Esophagus muscularis mucosa (tissue), 4 donors: ENCODE data around the gene RBMS3. TPM values are rescaled to one million over a fixed set of nuclear protein-coding genes. Genes with fewer than 3 reads are reported as not detected.
"Not testable (repeated sequence)": the region's sequence is repeated elsewhere in the genome, so short reads cannot be mapped to it uniquely, and the experiment has no call there.

Experiments
- DNase-seq: peaks from one replicate; pipeline ENCODE4 v3.0.0-alpha.2; 2017; ENCODE audit errors: extremely low spot score
- H3K27ac ChIP-seq, 4 donors: fragments of 200-600 bp; sonication (generic); replicated peaks in 1 of 4; 1 replicate in 3 of 4; 2 replicates in 1 of 4; pipeline ENCODE4 v1.5.1; 2016 to 2019; ENCODE audit warnings: mild to moderate bottlenecking in 1 of 4
- H3K27me3 ChIP-seq, 4 donors: fragments of 200-600 bp; sonication (generic); one replicate each; pipeline versions ENCODE4 v1.5.1 to v1.6.0; 2016 to 2019
- H3K36me3 ChIP-seq, 4 donors: fragments of 200-600 bp; sonication (generic); one replicate each; pipeline ENCODE4 v1.5.1; 2016 to 2019
- H3K4me1 ChIP-seq, 4 donors: fragments of 200-600 bp; sonication (generic); one replicate each; pipeline ENCODE4 v1.5.1; 2016 to 2019
- H3K4me3 ChIP-seq, 4 donors: fragments of 200-600 bp; sonication (generic); 1 replicate in 2 of 4; 2 replicates in 2 of 4; pipeline ENCODE4 v1.5.1; 2016 to 2019; ENCODE audit warnings: mild to moderate bottlenecking in 4 of 4, moderate library complexity in 1 of 4
- H3K9me3 ChIP-seq, 4 donors: fragments of 200-600 bp; sonication (generic); 1 replicate in 3 of 4; 2 replicates in 1 of 4; pipeline ENCODE4 v1.5.1; 2016 to 2019
- EP300 ChIP-seq: sonication (generic); formaldehyde crosslinking; IDR thresholded peaks from one replicate; pipeline ENCODE4 v1.6.1; 2017; ENCODE audit warnings: antibody characterized with exemption
- POLR2A ChIP-seq: fragments of 450-650 bp; IDR thresholded peaks from one replicate; pipeline ENCODE4 v1.6.1; 2017; ENCODE audit warnings: antibody characterized with exemption, moderate library complexity, mild to moderate bottlenecking, low read depth
- POLR2AphosphoS5 ChIP-seq, 2 donors: sonication (generic); formaldehyde crosslinking; IDR thresholded peaks; one replicate each; pipeline ENCODE4 v1.6.1; 2017; ENCODE audit warnings: antibody characterized with exemption in 2 of 2
- WGBS: methylation state at CpG from one replicate; pipeline ENCODE4 v1.1.5; 2018; 5-methylcytosine and 5-hydroxymethylcytosine counted together
- intact Hi-C: fragments of 100-400 bp; cut with DNase I; formaldehyde crosslinking; loops from one replicate; pipeline ENCODE4 v1.15.1; 2023
- total RNA-seq, 4 donors: library from RNA; depleted of rRNA; stranded (reverse); fragments of >200 nt; gene quantifications; one replicate each; pipeline versions ENCODE4 v1.1.0 to v1.2.1, GENCODE V29; 2016
- TF ChIP-seq, protein P1 (sequence below), 3 experiments: fragments of 200-600 bp in 2 of 3; fragments of 450-650 bp in 1 of 3; sonication (generic) in 2 of 3; IDR thresholded peaks; one replicate each; pipeline ENCODE4 v1.5.1; 2017 to 2019; ENCODE audit warnings: antibody characterized with exemption in 3 of 3, mild to moderate bottlenecking in 2 of 3, moderate library complexity in 1 of 3

The RBMS3 gene
- total RNA-seq, 4 donors from 2014 or later, result 53.0 to 81.5 (median 61.2) TPM

DNA sequence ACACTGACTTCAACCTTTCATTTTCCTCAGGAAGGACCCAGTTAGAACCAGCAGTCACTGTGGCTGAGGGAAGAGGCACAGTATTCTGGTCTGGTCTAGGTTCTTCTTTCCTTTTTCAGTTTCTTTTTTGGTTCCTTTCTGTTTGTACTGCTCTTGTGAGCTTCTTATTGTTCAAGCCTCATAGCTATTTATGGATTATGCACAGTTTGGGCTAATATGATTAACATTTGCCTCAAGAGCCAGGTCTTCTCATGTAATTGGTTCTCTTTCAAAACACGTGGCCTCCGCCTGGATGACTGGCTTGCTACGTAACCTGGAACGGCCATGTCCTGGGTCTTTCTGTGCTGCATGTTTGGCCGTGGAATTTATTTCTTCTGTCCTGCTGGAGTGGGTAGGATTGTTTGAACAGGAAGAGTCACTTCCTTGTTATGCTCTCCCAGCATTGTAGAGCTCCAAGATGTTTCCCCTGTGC is 43.3 kb downstream of the RBMS3 start:
- H3K36me3 ChIP-seq, result no peaks in the 10 kb centered on the region
- H3K27me3 ChIP-seq, result no peaks in the 10 kb centered on the region
- peak overlapping the region; percentile 29 to 38 (median 29) for H3K4me3 ChIP-seq
- no peak for DNase-seq
- H3K9me3 ChIP-seq, result no peaks in the 10 kb centered on the region
- peak overlapping the region; percentile 35 to 70 (median 56) for H3K27ac ChIP-seq
- WGBS, result 52% methylated on average over 5 of the region's 5 CpGs
- H3K4me1 ChIP-seq, result peaks cover 18 to 40% (median 30%) of the 10 kb centered on the region in 4 donors
- intact Hi-C loops, result no loop called here
- TF ChIP-seq EP300 (no peak), POLR2AphosphoS5 (IDR thresholded peaks at IDR 0.05) (peak in 1 of 2 donors; percentile 17)

DNA sequence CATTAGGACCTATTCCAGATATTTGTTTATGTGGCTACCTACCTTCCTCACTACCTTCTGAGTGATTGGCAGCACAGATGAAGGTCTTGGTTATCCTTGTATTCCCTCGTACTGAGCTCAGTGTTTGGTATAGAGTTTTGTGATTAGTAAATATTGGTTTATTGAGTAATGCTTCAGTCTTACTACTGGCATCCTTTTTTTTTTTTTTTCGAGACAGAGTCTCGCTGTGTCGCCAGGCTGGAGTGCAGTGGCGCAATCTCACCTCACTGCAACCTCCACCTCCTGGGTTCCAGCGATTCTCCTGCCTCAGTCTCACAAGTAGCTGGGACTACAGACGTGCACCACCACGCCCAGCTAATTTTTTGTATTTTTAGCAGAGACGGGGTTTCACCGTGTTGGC is 45.7 kb downstream of the RBMS3 start:
- H3K36me3 ChIP-seq, H3K27me3 ChIP-seq, H3K27ac ChIP-seq, DNase-seq, intact Hi-C loops, H3K9me3 ChIP-seq, H3K4me3 ChIP-seq: not testable (repeated sequence)
- WGBS, result 95% methylated on average over 10 of the region's 10 CpGs
- peaks cover 20 to 36% (median 30%) of the 10 kb centered on the region in 4 donors for H3K4me1 ChIP-seq

DNA sequence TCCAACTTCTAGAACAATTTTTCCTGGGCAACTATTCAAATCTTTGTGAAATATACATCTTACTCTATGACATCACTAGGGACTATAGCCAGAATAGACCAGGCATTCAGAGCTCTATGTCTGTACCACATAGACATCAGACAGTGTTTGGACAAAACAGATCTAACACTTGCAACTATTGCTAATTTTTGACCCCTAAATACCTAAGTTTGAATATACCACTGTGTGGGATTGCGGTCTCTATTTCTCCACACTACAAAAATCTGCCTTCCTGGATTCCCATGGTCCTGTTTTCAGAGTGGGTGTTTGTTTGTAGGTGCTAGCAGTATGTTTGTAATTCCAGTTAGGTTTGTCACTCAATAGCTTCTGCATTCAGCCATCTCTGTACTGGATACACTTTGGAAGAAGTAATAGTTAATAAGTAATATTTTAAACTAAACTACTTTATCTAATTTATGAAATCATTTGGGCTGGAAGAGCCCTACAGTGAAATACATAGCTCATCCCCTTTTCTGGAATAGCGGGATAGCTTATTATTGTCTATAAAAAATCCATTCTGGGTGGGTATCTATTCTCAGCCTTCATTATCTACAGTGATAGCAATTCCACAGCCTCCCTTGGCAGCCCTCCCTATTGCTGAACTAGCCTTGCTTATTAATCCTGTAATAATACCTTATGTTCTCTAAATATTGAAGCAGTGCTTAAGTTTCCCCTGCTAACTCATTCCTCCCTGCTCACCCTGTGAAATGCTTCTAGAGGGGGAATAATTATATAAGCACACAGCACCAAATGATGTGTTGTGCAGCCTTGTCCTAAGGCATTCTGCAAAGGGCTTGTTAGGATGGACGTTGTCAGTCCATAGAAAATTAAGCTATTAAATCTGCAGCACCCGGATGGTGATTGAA is 49.4 kb downstream of the RBMS3 start:
- DNase-seq, result no peak
- TF ChIP-seq POLR2A (no peak), EP300 (no peak)
- intact Hi-C loops, result no loop called here
- Histone ChIP-seq H3K27me3 (no peaks in the 10 kb centered on the region), H3K27ac (peak overlapping the region in 3 of 4 donors; percentile 61 to 72 (median 69)), H3K9me3 (no peaks in the 10 kb centered on the region), H3K4me1 (peaks cover 37 to 54% (median 52%) of the 10 kb centered on the region in 4 donors), H3K36me3 (no peaks in the 10 kb centered on the region), H3K4me3 (no peak overlapping the region)
- 85% methylated on average over 4 of the region's 4 CpGs for WGBS

DNA sequence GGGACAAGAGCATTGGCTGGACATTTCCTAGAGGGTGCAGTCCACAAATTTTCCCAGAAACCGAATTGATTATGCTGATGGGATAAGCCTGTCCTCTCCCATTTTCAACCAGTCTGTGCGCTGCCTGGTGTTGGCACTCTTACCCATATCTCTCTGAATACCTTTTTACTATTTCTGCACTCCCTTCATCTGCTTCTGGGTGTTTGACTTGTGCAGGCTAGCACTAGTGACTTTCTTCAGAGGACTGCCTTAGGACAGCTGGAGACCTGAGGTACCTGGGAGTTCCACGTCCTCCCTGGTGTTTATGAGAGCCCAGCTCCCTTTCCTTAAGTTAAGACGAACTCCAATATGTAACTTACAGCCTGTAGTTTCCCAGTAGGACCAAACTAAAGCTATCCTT is 50.2 kb downstream of the RBMS3 start:
- H3K4me1 ChIP-seq, result peaks cover 40 to 59% (median 58%) of the 10 kb centered on the region in 4 donors
- intact Hi-C loops, result no loop called here
- H3K27ac ChIP-seq, result peak overlapping the region; percentile 49 to 72 (median 65)
- DNase-seq, result no peak
- WGBS, result 85% methylated on average over 4 of the region's 4 CpGs
- H3K9me3 ChIP-seq, result no peaks in the 10 kb centered on the region
- H3K36me3 ChIP-seq, result no peaks in the 10 kb centered on the region
- H3K27me3 ChIP-seq, result no peaks in the 10 kb centered on the region
- TF ChIP-seq, protein P1, sequence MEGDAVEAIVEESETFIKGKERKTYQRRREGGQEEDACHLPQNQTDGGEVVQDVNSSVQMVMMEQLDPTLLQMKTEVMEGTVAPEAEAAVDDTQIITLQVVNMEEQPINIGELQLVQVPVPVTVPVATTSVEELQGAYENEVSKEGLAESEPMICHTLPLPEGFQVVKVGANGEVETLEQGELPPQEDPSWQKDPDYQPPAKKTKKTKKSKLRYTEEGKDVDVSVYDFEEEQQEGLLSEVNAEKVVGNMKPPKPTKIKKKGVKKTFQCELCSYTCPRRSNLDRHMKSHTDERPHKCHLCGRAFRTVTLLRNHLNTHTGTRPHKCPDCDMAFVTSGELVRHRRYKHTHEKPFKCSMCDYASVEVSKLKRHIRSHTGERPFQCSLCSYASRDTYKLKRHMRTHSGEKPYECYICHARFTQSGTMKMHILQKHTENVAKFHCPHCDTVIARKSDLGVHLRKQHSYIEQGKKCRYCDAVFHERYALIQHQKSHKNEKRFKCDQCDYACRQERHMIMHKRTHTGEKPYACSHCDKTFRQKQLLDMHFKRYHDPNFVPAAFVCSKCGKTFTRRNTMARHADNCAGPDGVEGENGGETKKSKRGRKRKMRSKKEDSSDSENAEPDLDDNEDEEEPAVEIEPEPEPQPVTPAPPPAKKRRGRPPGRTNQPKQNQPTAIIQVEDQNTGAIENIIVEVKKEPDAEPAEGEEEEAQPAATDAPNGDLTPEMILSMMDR (IDR thresholded peaks at IDR 0.05), result no peak
- TF ChIP-seq EP300, result no peak
- no peak for TF ChIP-seq POLR2AphosphoS5 (IDR thresholded peaks at IDR 0.05)
- TF ChIP-seq POLR2A, result no peak
- no peak overlapping the region for H3K4me3 ChIP-seq

DNA sequence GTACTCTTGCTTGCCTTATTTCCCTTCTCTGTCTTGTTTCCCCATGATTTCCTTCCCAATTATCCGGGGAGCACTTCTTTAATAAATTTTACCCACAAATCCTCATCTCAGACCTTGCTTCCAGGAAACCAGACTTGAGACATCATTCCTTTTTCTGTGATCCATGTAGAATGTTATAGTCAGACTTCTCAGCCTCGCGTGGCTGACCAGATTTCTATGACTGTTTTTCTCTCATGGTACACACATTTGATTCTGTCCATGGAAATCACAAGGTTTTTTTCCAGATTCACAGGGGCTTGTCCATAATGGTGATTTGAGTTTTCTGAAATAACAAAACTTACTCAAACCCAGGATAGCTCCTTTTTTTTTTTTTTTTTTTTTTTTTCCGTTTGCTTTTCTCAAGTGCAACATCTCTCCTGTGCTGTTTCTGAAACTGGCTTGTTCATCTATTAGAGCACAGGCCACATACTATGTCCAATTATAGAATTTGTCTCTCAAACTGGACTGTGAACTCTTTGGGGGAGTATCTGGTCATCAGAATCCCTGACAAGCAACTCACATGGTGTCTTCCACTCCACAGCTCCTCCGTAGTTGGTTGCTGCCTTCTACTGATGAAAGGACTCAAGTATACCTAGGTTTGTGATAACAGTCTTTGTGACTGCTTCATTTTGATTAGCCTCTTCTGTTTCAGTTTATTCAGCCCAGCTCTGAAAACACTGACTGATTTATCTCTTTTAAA is 50.8 kb downstream of the RBMS3 start:
- TF ChIP-seq EP300 (no peak), POLR2AphosphoS5 (IDR thresholded peaks at IDR 0.05) (no peak), POLR2A (no peak)
- TF ChIP-seq, protein P1 (IDR thresholded peaks at IDR 0.05), result no peak
- Histone ChIP-seq H3K27ac (peak overlapping the region; percentile 49 to 72 (median 65)), H3K4me3 (no peak overlapping the region), H3K36me3 (no peaks in the 10 kb centered on the region), H3K9me3 (no peaks in the 10 kb centered on the region), H3K4me1 (peaks cover 44 to 65% (median 64%) of the 10 kb centered on the region in 4 donors), H3K27me3 (no peaks in the 10 kb centered on the region)
- intact Hi-C loops, result no loop called here
- WGBS, result 66% methylated on average over 5 of the region's 5 CpGs
- no peak for DNase-seq

DNA sequence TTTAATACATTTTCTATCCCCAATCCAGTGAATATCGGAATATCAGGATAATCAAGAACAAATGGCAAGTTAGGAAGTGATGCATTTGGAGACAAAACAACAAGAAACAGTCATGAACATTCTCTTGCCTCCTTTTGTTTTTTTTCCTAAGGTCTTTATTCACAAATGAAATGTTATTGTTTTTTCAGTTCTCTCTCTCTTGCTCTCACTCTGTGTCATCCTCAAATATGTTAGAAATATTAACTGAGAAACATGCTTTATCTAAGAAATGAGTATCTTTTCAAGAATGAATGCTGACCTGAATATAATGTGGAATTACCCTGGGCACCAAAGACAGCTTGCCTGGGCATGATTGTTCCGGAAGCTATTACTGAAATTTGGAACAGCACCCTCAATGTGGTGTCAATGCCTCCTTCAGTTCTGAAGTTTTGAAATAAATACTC is 51.3 kb downstream of the RBMS3 start:
- Histone ChIP-seq H3K36me3 (no peaks in the 10 kb centered on the region), H3K27me3 (no peaks in the 10 kb centered on the region), H3K4me1 (peaks cover 46 to 70% (median 69%) of the 10 kb centered on the region in 4 donors), H3K27ac (peak overlapping the region; percentile 49 to 72 (median 65)), H3K9me3 (no peaks in the 10 kb centered on the region), H3K4me3 (no peak overlapping the region)
- intact Hi-C loops, result no loop called here
- TF ChIP-seq, protein P1 (IDR thresholded peaks at IDR 0.05), result no peak
- TF ChIP-seq POLR2A (no peak), EP300 (no peak), POLR2AphosphoS5 (IDR thresholded peaks at IDR 0.05) (no peak)
- 77% methylated on average over 2 of the region's 2 CpGs for WGBS
- no peak for DNase-seq
